GM12875 (cell line): ENCODE results near the gene MEGF6.

ENCODE experiments used
- H3K4me3 ChIP-seq: one replicate; pipeline ENCODE4 v1.5.1; 2011; ENCODE audit warnings: low read depth, low read length, control low read depth
- CTCF ChIP-seq: IDR thresholded peaks from 2 replicates; pipeline ENCODE4 v1.5.1; 2011; ENCODE audit warnings: low read depth, mild to moderate bottlenecking, control low read depth, inconsistent platforms, low read length, moderate library complexity, borderline replicate concordance; ENCODE audit not compliant: insufficient read depth

The MEGF6 gene

GRCh38 chr1:3518256-3518655, 93.1 kb downstream of the MEGF6 start:
- TF ChIP-seq CTCF, result peak; percentile 94

GRCh38 chr1:3516911-3517675, 94.2 kb downstream of the MEGF6 start:
- TF ChIP-seq CTCF, result no peak
- H3K4me3 ChIP-seq, result no peak overlapping the region

More at GRCh38 chr1:3518256-3518655, 93.1 kb downstream of the MEGF6 start:
- H3K4me3 ChIP-seq, result no peak overlapping the region

- no peak overlapping the region for H3K4me3 ChIP-seq
- no peak for TF ChIP-seq CTCF
Measured at GRCh38 chr1:3516481-3516869, 94.8 kb downstream of the MEGF6 start.

GRCh38 chr1:3515774-3516480, 95.4 kb downstream of the MEGF6 start:
- TF ChIP-seq CTCF, result no peak
- no peak overlapping the region for H3K4me3 ChIP-seq

- no peak overlapping the region for H3K4me3 ChIP-seq
- no peak for TF ChIP-seq CTCF
Measured at GRCh38 chr1:3515272-3515671, 96.0 kb downstream of the MEGF6 start.

- no peak for TF ChIP-seq CTCF
- H3K4me3 ChIP-seq, result no peak overlapping the region
Measured at GRCh38 chr1:3514404-3514803, 96.9 kb downstream of the MEGF6 start.

GRCh38 chr1:3511856-3512255, 99.5 kb downstream of the MEGF6 start:
- no peak overlapping the region for H3K4me3 ChIP-seq
- TF ChIP-seq CTCF, result no peak
